GM12801 (cell line): ENCODE data around the gene TSPYL4.

Source experiments
- CTCF ChIP-seq: IDR thresholded peaks from one replicate; pipeline ENCODE4 v1.5.1; 2011; ENCODE audit warnings: control low read depth; ENCODE audit not compliant: insufficient read length; ENCODE audit errors: extremely low read depth

TSPYL4 gene

GRCh38 chr6:116290799-116291198, 36.9 kb upstream of the TSPYL4 start:
- no peak for TF ChIP-seq CTCF

- TF ChIP-seq CTCF: no peak
Observed at GRCh38 chr6:116289876-116290275, 36.0 kb upstream of the TSPYL4 start.

GRCh38 chr6:116287689-116288282, 33.9 kb upstream of the TSPYL4 start:
- no peak for TF ChIP-seq CTCF

GRCh38 chr6:116286773-116287358, 33.0 kb upstream of the TSPYL4 start:
- no peak for TF ChIP-seq CTCF

- TF ChIP-seq CTCF: no peak
Observed at GRCh38 chr6:116283191-116283590, 29.3 kb upstream of the TSPYL4 start.

- TF ChIP-seq CTCF: no peak
Observed at GRCh38 chr6:116282698-116283097, 28.8 kb upstream of the TSPYL4 start.

- no peak for TF ChIP-seq CTCF
Observed at GRCh38 chr6:116280933-116281316, 27.1 kb upstream of the TSPYL4 start.
